ENCODE results near the gene DGKI.

The DGKI gene

DNA sequence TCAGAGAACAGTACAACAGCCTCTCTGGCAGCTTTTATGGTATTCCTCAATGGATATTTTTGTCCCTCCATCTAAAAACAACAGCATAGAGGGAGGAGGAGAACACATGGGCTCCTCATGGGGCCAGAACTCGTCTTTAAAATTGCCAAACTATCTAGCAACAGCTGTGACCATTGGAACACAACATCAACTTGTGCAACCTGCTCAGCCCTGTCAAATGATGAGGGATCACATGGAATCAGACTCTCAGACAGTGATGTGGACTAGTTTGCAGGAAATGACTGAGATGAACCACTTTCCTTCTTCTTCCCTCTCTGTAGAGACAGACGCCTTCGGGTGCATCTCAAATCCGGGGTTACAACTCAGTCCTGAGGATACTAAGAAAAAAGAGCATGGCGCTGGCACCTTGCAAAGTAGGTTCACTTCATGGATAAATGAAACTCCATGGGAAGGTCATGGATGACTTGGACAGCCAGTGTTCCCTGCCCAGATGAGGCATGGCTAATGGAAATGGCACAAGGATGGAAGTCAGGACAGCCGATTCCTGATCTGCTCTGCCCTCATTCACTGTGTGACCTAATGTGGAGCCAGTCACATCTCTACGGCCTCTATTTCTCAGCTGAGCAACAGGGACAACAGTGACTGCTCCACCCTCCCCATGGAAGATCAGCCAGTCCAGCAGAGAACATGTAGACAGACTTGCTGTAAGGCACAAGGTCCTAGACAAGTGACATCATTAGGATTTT, 24.6 kb upstream of the DGKI start:
- DNase-seq (ENCODE audit: low read depth in 3 of 3): no peak

DNA sequence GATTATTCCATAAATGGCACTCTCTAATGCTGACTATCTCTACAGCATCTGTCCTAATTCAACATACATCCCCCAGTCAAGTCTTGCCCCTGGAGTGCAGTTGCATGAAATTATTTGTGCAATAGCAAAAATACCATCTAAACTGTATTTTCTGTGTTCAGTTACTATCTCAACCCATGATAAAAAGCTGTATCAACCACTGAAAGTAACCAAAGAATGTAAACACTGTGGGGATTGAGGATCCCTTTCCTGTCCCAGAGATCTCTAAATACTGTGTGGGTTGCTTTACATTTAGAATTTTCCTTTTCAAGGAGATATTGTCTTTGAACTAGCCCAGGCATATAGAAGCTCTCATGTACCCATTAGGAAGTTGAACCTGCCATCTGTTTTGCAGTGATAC, 23.9 kb upstream of the DGKI start:
- DNase-seq (ENCODE audit: low read depth in 3 of 3): no peak

- DNase-seq (ENCODE audit: low read depth in 3 of 3): no peak
Observed at GRCh38 chr7:137870078-137870477, 23.3 kb upstream of the DGKI start.

- DNase-seq (ENCODE audit: low read depth in 3 of 3): no peak
Observed at GRCh38 chr7:137869260-137869659, 22.5 kb upstream of the DGKI start.

DNA sequence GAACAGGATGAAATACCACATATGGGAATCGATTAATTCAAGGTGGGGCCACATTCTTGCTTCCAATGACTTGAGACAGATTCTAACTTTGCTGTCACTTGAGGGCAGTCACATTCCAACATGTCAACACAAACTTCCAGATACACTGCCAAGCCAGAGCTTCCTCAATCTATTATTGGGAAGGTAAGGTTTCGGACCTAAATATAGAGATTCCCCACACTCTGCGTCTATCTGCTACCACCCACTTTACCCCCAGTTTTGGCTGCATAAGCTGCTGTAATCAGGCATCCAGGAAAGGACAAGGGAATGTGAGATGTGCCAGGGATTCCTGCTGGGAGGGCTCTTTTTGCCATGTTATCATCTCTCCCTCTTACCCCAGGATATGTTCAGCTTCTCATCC, 20.5 kb upstream of the DGKI start:
- DNase-seq (ENCODE audit: low read depth in 3 of 3): no peak

GRCh38 chr7:137865764-137866163, 19.0 kb upstream of the DGKI start:
- DNase-seq (ENCODE audit: low read depth in 3 of 3): no peak

DNA sequence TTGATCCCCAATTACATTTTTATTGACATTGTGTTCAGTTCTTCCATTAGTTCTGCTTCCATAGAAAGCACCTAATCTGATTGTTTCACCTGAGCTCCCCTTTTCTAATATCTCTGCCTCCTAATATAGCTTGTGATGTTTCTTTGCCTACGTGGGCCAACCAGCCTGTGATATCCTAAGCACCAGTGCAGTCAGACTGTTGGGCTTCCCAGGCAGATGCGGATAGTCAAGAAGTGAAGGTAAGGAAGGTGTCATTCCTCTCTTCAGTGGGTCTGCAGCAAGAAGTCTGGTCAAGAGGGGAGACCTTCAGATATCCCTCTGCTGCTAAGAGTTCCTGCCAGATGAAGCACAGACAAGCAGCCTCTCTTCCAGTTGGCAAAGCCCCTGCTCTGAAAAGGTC, 16.2 kb upstream of the DGKI start:
- DNase-seq (ENCODE audit: low read depth in 3 of 3): no peak

DNA sequence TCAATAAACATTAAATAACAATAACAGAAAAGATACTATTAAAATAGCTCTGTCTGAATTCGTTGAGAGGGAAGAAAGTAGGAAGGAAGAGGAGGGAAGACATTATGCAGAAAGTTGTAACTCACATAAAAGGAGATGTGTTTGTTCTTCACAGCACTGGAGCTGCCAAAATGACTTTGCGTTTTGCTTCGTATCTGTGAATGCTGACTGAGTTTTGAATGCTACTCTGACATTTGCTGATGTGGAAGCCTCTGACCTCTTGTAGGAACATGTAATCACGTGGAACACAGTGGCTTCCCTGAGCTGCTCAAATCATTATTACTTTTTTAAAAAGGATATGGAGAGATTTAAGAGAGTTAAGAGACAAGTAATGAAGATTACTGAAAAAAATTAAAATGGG, 15.6 kb upstream of the DGKI start:
- no peak for DNase-seq (ENCODE audit: low read depth in 3 of 3)

GRCh38 chr7:137860542-137860941, 13.8 kb upstream of the DGKI start:
- no peak for DNase-seq (ENCODE audit: low read depth in 3 of 3)

DNA sequence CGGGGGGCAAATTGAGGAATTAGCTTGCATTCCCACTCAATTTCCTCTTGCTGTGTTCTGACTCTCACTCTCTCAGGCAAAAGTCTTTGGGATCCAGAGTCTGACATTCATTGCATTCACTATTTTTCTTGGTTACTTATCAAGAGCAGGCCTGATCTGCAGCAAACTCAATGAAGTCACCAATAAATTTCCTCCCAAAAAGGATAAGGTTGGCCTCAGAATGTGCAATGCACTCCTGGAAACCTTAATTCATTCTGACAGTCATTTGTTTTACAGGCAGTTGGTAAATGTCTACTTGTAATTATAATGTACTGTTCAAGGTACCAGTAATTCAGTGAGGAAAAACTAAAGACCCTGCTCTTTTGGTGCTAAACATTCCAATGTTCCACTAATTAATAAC, 6.3 kb upstream of the DGKI start:
- no peak for DNase-seq (ENCODE audit: low read depth in 3 of 3)

GRCh38 chr7:137852108-137852507, 5.3 kb upstream of the DGKI start:
- no peak for DNase-seq (ENCODE audit: low read depth in 3 of 3)

DNA sequence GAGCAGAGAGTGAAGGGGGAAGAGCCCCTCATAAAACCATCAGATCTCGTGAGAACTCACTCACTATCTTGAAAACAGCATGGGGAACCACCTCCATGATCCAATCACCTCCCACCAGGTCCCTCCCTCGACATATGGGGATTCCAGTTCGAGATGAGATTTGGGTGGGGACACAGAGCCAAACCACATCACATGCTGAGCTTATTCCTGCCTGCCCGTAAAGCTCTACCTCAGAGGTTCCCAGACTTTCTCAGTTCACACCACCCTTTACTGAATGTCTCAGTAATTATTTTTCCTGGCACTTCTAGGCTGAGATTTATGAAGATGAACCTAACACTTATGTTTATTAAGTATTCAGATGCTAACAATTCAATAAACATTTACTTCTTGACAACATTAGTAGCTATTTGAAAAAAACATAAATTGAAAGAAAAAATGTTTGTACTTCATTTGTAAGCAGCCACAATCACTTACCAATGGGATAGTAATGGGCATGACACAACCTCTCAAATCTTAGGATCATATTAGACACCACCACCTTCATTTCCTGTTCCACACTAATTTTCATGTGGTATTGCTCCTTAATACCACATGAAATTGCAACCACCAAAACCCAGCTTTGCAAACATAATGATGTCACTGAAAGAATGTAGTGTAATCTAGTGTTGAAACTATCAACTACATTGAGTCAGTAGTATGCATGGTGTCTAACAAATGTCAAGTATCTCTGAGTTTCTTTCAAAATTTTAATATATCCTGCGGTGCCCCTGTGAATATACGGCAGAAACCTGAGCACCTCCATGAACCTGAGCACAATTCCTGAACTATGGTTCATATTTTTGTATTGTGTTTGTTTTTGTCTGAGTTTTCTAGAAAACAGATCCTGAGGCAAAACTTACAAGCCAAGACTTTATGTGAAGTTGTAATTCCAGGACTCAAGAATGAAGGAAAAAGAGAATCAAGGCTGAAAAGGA, 4.5 kb upstream of the DGKI start:
- DNase-seq (ENCODE audit: low read depth in 3 of 3): no peak

- DNase-seq (ENCODE audit: low read depth in 3 of 3): no peak
Observed at GRCh38 chr7:137850571-137850970, 3.8 kb upstream of the DGKI start.

DNA sequence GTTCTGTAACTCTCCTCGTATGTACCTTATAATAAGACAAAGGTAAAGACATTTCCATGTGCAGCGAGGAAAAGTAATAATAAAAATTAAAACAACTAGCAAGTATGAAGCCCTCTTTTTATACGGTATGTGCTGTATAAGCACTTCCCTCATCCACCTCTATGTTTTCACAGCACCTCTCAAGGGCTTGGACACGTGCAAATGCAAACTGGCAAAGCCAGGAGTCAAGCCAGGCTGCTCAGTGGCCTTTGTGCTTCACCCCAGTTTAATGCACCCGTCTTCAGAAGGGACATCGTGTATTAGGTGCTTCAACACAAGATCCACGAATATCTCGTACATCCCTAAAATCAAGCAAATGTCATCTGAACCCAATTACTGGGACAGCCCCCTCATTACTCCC, 1.3 kb upstream of the DGKI start:
- no peak for DNase-seq (ENCODE audit: low read depth in 3 of 3)

GRCh38 chr7:137847568-137848050, 835 bp upstream of the DGKI start:
- no peak for DNase-seq (ENCODE audit: low read depth in 3 of 3)

DNA sequence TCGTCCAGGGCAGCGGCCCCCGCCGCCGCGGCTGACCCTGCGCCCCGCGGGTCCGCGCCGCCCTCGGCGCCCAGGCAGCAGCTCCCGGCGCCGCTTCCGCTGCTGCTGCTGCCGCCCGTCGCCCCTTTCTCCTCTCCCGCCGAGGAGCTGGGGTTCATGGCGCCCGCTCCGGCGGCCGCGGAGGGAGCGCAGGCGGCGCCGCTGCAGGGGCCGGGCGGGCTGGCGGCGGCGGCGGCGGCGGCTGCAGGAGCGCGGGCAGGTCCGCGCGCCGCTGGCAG, 286 bp downstream of the DGKI start:
- DNase-seq (ENCODE audit: low read depth in 3 of 3): no peak

DNA sequence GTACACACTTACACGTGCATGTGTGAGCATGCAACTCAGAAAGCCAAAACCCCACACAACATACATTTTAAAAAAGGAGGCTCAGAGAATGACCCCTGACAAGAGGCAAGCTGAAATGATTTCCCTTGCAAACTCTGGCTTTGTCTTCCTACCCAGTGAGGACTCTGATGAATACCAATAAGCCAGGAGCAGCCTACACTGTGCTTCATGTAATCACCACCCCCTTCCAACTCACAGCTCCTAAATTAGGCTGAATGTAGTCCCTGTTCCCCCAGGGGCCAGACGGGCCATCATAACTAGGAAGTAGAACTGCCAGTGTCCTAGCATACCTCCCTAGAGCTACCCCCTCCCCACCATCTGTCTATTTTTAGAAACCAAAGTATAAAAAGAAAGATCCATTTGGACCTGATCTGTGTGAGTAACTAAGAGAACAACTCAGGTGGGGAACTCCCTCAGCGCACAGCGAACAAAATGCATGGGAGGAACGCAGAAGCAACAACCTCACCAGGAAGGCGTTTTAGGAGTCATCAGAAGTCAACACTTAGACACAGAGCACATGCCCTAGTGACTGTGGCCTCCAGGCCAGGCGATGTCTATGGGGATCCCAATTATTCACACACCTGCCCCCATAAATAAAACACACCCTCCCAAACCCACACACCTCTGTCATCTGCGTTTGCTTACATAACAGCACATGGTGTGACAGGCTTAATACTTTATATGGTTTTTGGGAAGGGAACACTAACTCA, 1.9 kb downstream of the DGKI start:
- no peak for DNase-seq (ENCODE audit: low read depth in 3 of 3)

GRCh38 chr7:137839903-137840779, 6.6 kb downstream of the DGKI start:
- DNase-seq (ENCODE audit: low read depth in 3 of 3): no peak

DNA sequence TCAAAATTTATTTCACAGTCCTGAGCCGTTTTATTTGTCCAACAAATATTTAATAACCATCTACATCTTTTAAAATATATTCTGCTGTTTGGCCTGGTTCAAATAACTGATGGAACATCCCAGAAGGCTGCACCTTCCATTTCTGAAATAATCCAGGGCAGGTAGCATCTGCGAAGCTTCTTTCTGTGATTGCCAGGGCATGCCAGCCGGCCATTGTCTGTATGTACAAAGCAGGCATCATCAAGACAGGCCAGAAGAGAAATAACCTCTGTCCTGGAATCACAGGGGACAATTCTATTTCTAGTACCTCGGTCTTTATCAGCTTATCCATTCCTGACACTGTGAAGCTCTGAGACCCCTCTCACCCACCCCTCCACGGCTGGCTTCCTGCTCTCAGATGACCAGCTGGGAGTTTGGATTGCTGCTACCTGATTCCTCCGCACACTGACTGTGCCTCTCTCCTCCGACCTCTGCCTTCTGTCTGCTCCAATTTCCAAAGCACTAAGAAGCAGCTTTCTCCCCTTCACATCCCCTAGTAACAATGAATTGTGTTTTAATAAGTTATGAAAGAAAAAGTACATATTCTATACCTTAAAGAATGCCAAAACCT, 8.0 kb downstream of the DGKI start:
- DNase-seq (ENCODE audit: low read depth in 3 of 3): no peak

GRCh38 chr7:137836541-137836940, 10.2 kb downstream of the DGKI start:
- no peak for DNase-seq (ENCODE audit: low read depth in 3 of 3)

DNA sequence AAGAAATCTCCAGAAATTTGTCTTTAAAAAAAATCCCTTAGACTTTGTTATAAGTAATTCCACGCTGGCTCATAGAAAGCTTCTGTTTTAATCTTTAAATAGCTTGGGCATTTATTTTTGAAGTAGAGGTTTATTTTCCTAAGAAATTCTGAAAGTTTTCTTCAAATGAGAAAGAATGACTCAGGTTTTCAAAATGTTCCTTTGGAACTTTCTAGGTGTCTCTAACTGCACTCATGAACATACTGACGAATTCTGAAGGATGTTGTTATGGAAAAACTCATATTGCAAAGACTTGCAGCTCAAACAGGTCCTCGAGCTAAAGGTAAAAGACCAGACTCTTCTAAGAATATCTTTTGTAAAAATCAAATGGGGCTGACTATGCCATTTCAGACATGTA, 10.7 kb downstream of the DGKI start:
- no peak for DNase-seq (ENCODE audit: low read depth in 3 of 3)

Measured in stimulated activated CD4-positive, alpha-beta T cell treated with anti-CD3 and anti-CD28 coated beads, TNF-alpha, amount 100 ng/mL, for 4 hours (primary cell).